Caki2 (cell line): ENCODE measurements around the gene PCDH11X. TPM values are rescaled to one million over a fixed set of nuclear protein-coding genes. Genes with fewer than 3 reads are reported as not detected.
"Not testable (repeated sequence)": the region's sequence is repeated elsewhere in the genome, so short reads cannot be mapped to it uniquely, and the experiment has no call there.

Experiments
- DNase-seq: peaks from one replicate; pipeline ENCODE4 v3.0.0-alpha.2; 2015; ENCODE audit warnings: low read depth
- in situ Hi-C: cut with HindIII; loops from 2 replicates; pipeline ENCODE4 v1.10.0; 2016; ENCODE audit warnings: low sequenced_read_pairs, low pct_unique_long_range_greater_than_20kb, mixed read lengths
- total RNA-seq: library from RNA; depleted of rRNA; stranded (reverse); fragments of >200 nt; shearing (Covaris generic); gene quantifications from 2 replicates; pipeline ENCODE4 v1.2.3, GENCODE V29; 2014; ENCODE audit warnings: low replicate concordance; rRNA removed

Gene PCDH11X, protein sequence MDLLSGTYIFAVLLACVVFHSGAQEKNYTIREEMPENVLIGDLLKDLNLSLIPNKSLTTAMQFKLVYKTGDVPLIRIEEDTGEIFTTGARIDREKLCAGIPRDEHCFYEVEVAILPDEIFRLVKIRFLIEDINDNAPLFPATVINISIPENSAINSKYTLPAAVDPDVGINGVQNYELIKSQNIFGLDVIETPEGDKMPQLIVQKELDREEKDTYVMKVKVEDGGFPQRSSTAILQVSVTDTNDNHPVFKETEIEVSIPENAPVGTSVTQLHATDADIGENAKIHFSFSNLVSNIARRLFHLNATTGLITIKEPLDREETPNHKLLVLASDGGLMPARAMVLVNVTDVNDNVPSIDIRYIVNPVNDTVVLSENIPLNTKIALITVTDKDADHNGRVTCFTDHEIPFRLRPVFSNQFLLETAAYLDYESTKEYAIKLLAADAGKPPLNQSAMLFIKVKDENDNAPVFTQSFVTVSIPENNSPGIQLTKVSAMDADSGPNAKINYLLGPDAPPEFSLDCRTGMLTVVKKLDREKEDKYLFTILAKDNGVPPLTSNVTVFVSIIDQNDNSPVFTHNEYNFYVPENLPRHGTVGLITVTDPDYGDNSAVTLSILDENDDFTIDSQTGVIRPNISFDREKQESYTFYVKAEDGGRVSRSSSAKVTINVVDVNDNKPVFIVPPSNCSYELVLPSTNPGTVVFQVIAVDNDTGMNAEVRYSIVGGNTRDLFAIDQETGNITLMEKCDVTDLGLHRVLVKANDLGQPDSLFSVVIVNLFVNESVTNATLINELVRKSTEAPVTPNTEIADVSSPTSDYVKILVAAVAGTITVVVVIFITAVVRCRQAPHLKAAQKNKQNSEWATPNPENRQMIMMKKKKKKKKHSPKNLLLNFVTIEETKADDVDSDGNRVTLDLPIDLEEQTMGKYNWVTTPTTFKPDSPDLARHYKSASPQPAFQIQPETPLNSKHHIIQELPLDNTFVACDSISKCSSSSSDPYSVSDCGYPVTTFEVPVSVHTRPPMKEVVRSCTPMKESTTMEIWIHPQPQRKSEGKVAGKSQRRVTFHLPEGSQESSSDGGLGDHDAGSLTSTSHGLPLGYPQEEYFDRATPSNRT (N-terminal part only)
- 0.03 TPM in 1 of 2 replicates, not detected in the other for total RNA-seq

DNA sequence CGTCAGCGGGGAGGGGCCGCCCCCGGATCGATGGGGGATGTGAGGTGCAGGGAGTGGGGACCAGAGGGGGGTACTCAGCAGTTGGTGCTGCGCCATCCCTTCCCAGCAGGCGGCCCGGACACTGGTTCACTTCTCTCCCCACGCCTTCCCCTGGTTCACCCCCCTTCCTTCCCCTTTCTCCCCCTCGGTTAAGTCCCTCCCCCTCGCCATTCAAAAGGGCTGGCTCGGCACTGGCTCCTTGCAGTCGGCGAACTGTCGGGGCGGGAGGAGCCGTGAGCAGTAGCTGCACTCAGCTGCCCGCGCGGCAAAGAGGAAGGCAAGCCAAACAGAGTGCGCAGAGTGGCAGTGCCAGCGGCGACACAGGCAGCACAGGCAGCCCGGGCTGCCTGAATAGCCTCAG is at the start of gene PCDH11X:
PCDH11X (plus strand) TSS at position 241 of the 400 bp plus-strand sequence. CDS start 56,130 bp downstream, outside the sequence.
- peak; percentile 46 for DNase-seq
- in situ Hi-C loops: not testable (repeated sequence)

DNA sequence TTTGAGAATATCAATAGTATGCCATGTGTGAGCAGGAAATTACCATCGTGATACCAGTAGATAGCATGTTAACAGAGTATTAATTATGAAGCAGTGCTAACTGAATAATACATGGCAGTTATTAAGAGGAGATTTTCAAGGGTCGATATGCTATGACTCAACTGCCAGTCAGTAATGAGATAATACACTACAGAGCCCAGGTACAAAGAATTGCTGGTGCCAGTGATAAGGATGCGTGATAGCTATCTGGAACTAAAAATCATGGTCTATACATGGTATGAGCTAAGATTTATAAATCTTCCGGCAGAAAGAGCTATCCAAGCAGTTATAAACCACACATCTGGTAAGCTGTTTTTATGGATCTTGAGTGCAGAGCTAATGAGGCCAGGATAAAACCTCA is 31.7 kb upstream of the PCDH11X start:
- in situ Hi-C loops: not testable (repeated sequence)

GRCh38 chrX:91753022-91753421 is 26.2 kb upstream of the PCDH11X start:
- in situ Hi-C loops: not testable (repeated sequence)

More for the DNA sequence above, 31.7 kb upstream of the PCDH11X start:
- DNase-seq: not testable (repeated sequence)

DNA sequence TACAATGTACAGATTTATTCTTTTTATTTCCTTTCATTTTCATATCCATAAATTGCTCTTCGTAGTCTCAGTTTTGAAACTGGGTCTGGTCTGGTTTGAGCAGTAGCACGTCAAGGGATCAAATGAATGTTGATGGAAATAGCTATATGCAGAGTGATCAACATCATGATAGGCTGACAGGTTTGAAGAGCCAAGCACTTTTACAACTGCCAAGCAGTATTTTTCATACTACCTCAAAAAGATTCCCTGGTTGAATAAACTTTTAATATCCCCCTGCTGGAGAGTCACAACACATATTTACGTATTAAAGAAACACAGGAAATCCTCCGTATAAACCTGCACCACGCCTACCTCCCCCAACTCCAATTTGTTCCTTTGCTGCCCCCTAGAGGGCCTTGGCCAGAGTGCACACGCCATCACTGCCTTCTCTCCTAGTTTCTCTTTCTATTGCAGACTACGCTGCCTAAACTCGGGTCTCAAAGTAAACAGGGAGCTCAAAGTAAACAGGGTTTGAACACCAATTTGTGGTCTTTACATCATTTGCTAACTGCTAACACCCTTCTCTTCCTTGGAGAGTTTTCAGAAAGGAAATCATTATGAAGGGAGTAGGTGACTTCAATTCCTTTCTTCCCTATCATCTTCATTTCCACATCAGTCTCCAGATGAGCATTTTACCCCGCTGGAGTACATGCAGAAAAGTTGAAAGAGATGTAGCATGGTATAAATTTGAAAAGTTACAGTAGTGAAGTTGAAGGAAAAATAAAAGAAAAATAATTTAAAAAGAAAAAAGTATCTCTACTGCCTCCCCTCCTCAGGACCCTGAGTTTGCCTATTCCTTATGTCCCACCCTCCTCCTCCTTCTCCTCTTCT is 8.3 kb upstream of the PCDH11X start:
- DNase-seq, in situ Hi-C loops: not testable (repeated sequence)

More at GRCh38 chrX:91753022-91753421, 26.2 kb upstream of the PCDH11X start:
- not testable (repeated sequence) for DNase-seq

DNA sequence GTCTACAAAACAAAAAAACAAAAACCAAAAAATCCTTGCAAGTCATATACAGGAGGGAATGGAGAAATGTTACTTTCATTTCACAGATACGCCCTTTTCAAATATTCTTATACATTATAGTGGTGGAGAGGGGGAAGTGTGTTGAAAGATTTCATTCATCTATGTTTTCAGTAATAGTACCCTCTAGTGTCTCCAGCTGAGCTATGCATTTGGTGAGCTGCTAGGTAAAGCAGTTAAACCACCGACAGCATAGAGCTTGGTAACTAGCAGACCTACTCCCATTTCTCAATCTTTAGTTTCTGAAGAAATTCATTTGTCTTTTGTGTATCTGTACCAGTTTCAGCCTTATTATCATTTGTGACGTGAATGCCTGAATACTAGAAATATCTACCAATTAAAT is 5.2 kb upstream of the PCDH11X start:
- in situ Hi-C loops: not testable (repeated sequence)

GRCh38 chrX:91780008-91780407 is 833 bp downstream of the PCDH11X start:
- in situ Hi-C loops, DNase-seq: not testable (repeated sequence)

More for the DNA sequence above, 5.2 kb upstream of the PCDH11X start:
- DNase-seq: not testable (repeated sequence)

DNA sequence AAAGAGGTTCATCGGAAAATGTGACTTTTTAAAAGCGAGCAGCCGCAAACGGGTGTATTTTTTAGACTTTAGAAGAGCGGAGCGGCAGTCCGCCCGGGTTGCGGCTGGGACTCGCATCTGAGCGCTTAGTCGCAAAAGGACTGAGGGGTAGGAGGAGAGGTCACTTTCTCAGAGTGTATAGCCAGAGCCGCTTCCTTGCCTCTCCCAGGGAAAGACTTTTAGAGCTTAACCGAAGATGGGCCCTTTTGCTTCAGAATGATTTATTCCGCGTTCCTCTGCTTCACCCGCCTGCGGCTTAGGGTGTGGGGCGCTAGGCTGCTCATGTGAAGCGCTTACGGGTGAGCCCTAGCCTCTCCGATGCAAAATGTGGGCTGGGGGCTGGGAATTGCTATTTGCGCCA is 1.5 kb downstream of the PCDH11X start:
- DNase-seq, in situ Hi-C loops: not testable (repeated sequence)

DNA sequence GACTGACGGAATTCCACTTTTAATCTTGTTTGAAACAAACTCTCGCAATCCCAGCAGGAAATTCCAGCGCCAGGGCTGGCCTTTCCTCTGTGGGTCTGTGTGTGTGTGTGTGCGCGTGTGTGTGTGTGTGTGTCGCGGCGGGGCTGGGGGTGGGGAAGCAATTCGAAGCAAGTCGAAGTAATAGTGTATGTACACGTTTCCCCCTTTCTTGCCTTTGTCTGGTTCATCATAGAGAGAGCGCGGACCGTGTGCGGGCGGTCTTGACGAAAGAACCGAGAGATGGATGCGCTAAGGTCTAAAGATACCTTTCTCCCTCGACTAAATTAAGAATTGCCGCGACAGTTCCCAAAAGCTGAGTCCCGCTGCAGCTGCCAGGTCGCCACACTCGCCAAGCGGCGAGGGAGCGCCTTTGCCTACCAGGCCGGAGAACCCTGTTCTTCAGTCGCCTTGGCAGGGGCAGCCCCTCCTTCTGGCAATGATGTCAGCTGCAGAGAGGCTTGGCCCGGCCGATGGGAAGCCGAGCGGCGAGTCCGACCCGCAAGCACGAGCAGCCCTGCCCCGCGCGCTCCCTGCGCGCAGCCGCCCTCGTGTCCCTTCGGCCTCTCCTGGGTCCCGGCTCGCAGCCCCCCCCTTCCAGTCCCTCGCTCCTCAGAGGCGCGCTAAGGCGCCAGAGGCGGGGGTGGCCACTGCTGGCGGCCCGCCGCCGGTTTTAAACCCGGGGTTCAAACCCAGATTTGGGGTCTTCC is 2.6 kb downstream of the PCDH11X start:
- in situ Hi-C loops, DNase-seq: not testable (repeated sequence)

DNA sequence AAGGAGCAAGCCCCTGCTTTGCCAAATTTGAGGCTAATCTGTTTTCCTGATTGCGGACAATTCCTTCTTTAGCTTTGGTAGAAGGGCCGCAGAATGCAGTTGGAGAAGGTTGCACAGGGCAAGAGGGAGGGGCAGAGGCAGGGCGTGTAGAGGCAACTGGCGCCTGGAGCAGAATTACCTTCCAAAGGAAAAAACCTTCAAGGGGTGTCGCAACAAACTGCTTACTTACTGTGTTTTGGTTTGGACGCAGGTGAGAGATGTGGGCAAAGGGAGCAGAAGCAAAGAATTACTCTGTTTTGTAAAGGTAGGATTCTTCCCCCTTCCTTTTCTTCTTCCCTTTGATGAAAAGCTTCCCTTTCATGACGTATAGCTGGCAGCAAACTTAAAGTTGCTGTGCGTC is 3.6 kb downstream of the PCDH11X start:
- DNase-seq, in situ Hi-C loops: not testable (repeated sequence)

GRCh38 chrX:91817537-91817936 is 38.4 kb downstream of the PCDH11X start:
- in situ Hi-C loops, DNase-seq: not testable (repeated sequence)

DNA sequence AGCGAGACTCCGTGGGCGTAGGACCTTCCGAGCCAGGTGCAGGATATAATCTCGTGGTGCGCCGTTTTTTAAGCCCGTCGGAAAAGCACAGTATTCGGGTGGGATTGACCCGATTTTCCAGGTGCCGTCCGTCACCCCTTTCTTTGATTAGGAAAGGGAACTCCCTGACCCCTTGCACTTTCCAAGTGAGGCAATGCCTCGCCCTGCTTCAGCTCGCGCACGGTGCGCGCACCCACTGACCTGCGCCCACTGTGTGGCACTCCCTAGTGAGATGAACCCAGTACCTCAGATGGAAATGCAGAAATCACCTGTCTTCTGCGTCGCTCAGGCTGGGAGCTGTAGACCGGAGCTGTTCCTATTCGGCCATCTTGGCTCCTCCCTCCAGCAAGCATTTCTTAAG is 46.1 kb downstream of the PCDH11X start:
- DNase-seq, in situ Hi-C loops: not testable (repeated sequence)
